Transverse colon (tissue), 3 donors: Measurements from ENCODE around the gene APLP1.

ENCODE experiments used
- EP300 ChIP-seq: sonication (generic); formaldehyde crosslinking; IDR thresholded peaks from one replicate; pipeline ENCODE4 v1.6.1; 2017; ENCODE audit warnings: antibody characterized with exemption, low read depth
- POLR2A ChIP-seq: fragments of 450-650 bp; IDR thresholded peaks from one replicate; pipeline ENCODE4 v1.6.1; 2016; ENCODE audit warnings: antibody characterized with exemption, mild to moderate bottlenecking, moderate library complexity
- POLR2AphosphoS5 ChIP-seq, 3 donors: sonication (generic); formaldehyde crosslinking; IDR thresholded peaks; one replicate each; pipeline ENCODE4 v1.6.1; 2016; ENCODE audit warnings: antibody characterized with exemption in 3 of 3

- no peak for TF ChIP-seq POLR2AphosphoS5 (IDR thresholded peaks at IDR 0.05)
- TF ChIP-seq POLR2A = no peak
- no peak for TF ChIP-seq EP300
These were observed 10.1 kb upstream of the APLP1 start for GRCh38 chr19:35858311-35858710.
